ENCODE data around the gene SEMG2. TPM values are rescaled to one million over a fixed set of nuclear protein-coding genes. Genes with fewer than 3 reads are reported as not detected.

SEMG2 gene
- total RNA-seq, 1 donor from 2014 or later = not detected

GRCh38 chr20:45212836-45213235 lies 8.3 kb upstream of the SEMG2 start:
- no peaks in the 10 kb centered on the region for H3K4me1 ChIP-seq
- TF ChIP-seq CTCF (IDR thresholded peaks at IDR 0.05) = no peak
- no peak overlapping the region for H3K27ac ChIP-seq
- DNase-seq = no peak
- intact Hi-C loops (cut with DNase I) = no loop called here
- H3K9me3 ChIP-seq = no peaks in the 10 kb centered on the region
- no peaks in the 10 kb centered on the region for H3K36me3 ChIP-seq
- no peaks in the 10 kb centered on the region for H3K27me3 ChIP-seq
- ATAC-seq = no peak
- no peak overlapping the region for H3K4me3 ChIP-seq

- TF ChIP-seq CTCF (IDR thresholded peaks at IDR 0.05) = no peak
- Histone ChIP-seq H3K4me3 (no peak overlapping the region), H3K27me3 (peaks cover 4% of the 10 kb centered on the region), H3K9me3 (no peaks in the 10 kb centered on the region), H3K4me1 (no peaks in the 10 kb centered on the region), H3K36me3 (no peaks in the 10 kb centered on the region), H3K27ac (no peak overlapping the region)
- DNase-seq (no peak), ATAC-seq (no peak)
- intact Hi-C loops (cut with DNase I) = no loop called here
These were observed 3.0 kb upstream of the SEMG2 start for GRCh38 chr20:45218124-45218523.

GRCh38 chr20:45218636-45219035 lies 2.5 kb upstream of the SEMG2 start:
- ATAC-seq = no peak
- no peak for TF ChIP-seq CTCF (IDR thresholded peaks at IDR 0.05)
- H3K4me1 ChIP-seq = no peaks in the 10 kb centered on the region

GRCh38 chr20:45223136-45223535 lies 2.0 kb downstream of the SEMG2 start:
- Histone ChIP-seq H3K27me3 (peaks cover 4% of the 10 kb centered on the region), H3K4me1 (no peaks in the 10 kb centered on the region), H3K27ac (no peak overlapping the region), H3K4me3 (no peak overlapping the region), H3K9me3 (no peaks in the 10 kb centered on the region), H3K36me3 (no peaks in the 10 kb centered on the region)
- TF ChIP-seq CTCF (IDR thresholded peaks at IDR 0.05) = no peak
- DNase-seq = no peak
- intact Hi-C loops (cut with DNase I) = no loop called here
- no peak for ATAC-seq

More at GRCh38 chr20:45218636-45219035, 2.5 kb upstream of the SEMG2 start:
- no peak overlapping the region for H3K4me3 ChIP-seq
- DNase-seq = no peak
- no peaks in the 10 kb centered on the region for H3K9me3 ChIP-seq
- H3K27me3 ChIP-seq = peaks cover 4% of the 10 kb centered on the region
- no peak overlapping the region for H3K27ac ChIP-seq
- intact Hi-C loops (cut with DNase I) = no loop called here
- H3K36me3 ChIP-seq = no peaks in the 10 kb centered on the region

GRCh38 chr20:45226287-45226686 lies 5.1 kb downstream of the SEMG2 start:
- no peaks in the 10 kb centered on the region for H3K36me3 ChIP-seq
- no peak overlapping the region for H3K27ac ChIP-seq
- TF ChIP-seq CTCF (IDR thresholded peaks at IDR 0.05) = no peak
- ATAC-seq (no peak), DNase-seq (no peak)
- intact Hi-C loops (cut with DNase I) = no loop called here
- no peak overlapping the region for H3K4me3 ChIP-seq
- no peaks in the 10 kb centered on the region for H3K4me1 ChIP-seq
- H3K9me3 ChIP-seq = no peaks in the 10 kb centered on the region
- no peaks in the 10 kb centered on the region for H3K27me3 ChIP-seq
